ENCODE measurements around the gene UGCG.

Gene UGCG

DNA sequence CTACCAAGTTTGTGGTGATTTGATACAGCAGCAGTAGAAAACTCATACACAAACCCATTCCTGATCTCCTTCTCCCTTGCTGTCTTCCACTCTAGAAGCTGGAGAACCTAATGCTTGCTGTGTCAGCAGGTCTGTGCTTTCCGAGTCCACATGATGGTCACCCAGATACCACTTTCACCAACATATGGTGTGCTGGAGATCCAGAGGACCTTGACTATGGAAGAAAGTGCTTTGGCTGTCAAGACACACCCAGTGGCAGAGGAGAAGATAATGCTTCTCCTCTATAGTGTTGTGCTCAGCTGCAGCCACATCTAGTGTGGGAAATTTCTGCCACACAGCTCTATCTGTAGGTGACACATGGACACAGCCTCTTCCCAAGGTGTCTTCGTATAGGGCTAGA lies 67.4 kb downstream of the UGCG start:
- H3K4me3 ChIP-seq (ENCODE audit: low read depth, low read length), result no peak overlapping the region
- TF ChIP-seq, protein P1, sequence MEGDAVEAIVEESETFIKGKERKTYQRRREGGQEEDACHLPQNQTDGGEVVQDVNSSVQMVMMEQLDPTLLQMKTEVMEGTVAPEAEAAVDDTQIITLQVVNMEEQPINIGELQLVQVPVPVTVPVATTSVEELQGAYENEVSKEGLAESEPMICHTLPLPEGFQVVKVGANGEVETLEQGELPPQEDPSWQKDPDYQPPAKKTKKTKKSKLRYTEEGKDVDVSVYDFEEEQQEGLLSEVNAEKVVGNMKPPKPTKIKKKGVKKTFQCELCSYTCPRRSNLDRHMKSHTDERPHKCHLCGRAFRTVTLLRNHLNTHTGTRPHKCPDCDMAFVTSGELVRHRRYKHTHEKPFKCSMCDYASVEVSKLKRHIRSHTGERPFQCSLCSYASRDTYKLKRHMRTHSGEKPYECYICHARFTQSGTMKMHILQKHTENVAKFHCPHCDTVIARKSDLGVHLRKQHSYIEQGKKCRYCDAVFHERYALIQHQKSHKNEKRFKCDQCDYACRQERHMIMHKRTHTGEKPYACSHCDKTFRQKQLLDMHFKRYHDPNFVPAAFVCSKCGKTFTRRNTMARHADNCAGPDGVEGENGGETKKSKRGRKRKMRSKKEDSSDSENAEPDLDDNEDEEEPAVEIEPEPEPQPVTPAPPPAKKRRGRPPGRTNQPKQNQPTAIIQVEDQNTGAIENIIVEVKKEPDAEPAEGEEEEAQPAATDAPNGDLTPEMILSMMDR (IDR thresholded peaks at IDR 0.05; ENCODE audit: low read depth, low read length), result no peak

DNA sequence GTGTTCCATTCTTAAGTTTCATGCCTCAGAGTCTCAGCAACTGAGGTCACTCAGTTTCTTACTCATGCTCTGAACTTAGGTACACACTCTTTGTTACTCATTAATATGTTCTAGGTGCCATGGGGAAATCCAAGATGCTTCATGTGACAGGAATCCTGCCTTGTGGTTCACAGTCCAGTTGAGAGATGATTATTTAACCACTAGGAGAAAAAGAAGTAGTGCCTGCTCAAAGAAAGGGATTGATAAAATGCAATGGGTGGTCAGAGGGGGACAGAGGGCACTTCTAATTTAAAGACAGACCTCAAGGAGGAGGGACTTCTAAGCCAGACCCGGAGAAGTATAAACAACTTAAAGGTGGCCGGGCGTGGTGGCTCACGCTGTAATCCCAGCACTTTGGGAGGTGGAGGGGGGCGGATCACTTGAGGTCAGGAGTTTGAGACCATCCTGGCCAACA lies 69.0 kb downstream of the UGCG start:
- no peak overlapping the region for H3K4me3 ChIP-seq (ENCODE audit: low read depth, low read length)
- TF ChIP-seq, protein P1 (IDR thresholded peaks at IDR 0.05; ENCODE audit: low read depth, low read length), result no peak

DNA sequence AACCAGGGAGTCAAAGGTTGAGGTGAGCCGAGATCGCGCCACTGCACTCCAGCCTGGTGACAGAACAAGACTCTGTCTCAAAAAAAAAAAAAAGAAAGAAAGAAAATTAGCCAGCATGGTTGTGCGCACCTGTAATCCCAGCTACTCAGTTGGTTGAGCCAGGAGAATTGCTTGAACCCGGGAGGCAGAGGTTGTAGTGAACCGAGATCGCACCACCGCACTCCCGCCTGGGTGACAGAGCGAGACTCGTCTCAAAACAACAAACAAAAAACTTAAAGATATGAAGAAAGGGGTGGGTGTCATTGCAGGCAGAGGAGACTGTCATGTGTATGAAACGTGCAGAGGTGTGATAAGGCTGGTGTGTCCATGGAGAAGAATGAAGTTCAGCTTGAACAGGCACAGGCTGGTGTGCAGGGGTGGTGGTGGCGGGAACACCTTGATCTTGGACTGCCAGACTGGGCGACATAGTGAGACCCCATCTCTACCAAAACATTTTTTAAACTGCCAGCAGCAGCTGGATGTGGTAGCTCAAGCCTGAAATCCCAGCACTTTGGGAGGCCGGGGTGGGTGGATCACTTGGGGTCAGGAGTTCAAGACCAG lies 69.6 kb downstream of the UGCG start:
- no peak overlapping the region for H3K4me3 ChIP-seq (ENCODE audit: low read depth, low read length)
- TF ChIP-seq, protein P1 (IDR thresholded peaks at IDR 0.05; ENCODE audit: low read depth, low read length), result no peak

DNA sequence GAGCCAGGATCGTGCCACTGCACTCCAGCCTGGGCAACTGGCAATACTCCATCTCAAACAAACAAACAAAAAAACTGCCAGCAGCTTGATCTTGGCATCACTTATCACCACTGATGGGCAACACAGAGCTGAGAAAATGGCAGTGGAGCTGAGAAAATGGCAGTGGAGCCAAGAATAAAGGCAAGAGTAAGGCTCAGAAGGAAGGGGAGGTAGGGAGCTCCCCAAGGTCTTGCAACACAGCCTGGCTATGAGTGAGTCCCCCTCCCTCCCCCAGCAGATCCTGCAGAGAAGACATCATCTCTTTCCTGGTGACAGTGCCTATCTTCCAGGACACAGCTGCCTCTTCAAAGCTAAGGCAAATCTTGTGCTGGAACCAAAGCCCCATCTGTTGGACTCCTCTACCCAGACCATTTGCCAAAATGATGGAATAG lies 70.3 kb downstream of the UGCG start:
- H3K4me3 ChIP-seq (ENCODE audit: low read depth, low read length), result no peak overlapping the region
- TF ChIP-seq, protein P1 (IDR thresholded peaks at IDR 0.05; ENCODE audit: low read depth, low read length), result no peak

DNA sequence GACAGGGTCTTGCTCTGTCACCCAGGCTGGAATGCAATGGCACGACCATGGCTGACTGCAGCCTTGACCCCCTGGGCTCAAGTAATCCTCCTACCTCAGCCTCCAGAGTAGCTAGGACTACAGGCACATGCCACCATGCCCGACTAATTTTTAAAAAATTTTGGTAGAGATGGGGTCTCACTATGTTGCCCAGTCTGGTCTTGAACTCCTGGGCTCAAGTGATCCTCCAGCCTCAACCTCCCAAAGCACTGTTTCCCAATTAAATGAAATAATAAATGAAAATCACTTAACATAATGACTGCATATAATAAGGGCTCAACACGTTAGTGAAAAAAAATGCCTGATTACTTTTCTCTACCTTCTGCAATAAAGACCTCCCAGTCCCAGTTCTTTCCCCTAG lies 71.0 kb downstream of the UGCG start:
- no peak overlapping the region for H3K4me3 ChIP-seq (ENCODE audit: low read depth, low read length)
- TF ChIP-seq, protein P1 (IDR thresholded peaks at IDR 0.05; ENCODE audit: low read depth, low read length), result no peak

DNA sequence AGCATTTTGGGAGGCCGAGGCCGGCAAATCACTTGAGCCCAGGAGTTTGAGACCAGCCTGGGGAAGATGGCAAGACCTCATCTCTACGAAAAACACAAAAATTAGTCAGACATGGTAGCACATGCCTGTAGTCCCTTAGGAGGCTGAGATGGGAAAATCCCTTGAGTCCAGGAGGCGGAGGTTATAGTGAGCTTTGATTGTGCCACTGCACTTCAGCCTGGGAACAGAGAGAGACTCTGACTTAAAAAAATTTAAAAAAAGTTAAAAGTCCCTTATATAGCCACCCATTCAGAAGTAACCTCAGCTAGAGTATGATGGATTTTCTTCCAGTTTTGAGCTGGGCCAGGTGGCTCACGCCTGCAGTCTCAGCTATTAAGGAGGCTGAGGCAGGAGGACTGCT lies 72.4 kb downstream of the UGCG start:
- no peak overlapping the region for H3K4me3 ChIP-seq (ENCODE audit: low read depth, low read length)
- TF ChIP-seq, protein P1 (IDR thresholded peaks at IDR 0.05; ENCODE audit: low read depth, low read length), result no peak

DNA sequence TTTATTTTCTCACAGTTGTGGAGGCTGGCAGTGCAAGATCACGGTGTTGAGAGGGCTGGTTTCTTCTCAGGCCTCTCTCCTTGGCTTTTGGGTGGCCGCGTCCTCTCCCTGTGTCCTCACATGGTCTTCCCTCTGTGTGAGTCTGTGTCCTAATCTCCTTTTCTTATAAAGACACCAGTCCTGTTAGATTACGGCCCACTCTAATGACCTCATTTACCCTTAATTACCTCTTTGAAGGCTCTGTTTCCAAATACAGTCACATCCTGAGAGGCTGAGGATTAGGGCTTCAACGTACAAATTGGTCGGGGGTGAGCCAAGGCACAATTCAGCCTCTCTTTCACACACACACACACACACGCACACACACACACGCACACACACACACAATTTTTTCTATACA lies 73.0 kb downstream of the UGCG start:
- no peak overlapping the region for H3K4me3 ChIP-seq (ENCODE audit: low read depth, low read length)
- TF ChIP-seq, protein P1 (IDR thresholded peaks at IDR 0.05; ENCODE audit: low read depth, low read length), result no peak

All from WI38 (cell line).